Cardiac muscle cell (in vitro differentiated cells and primary cell): ENCODE measurements around the gene PKP4. TPM values are rescaled to one million over a fixed set of nuclear protein-coding genes. Genes with fewer than 3 reads are reported as not detected.
"Not testable (repeated sequence)": the region's sequence is repeated elsewhere in the genome, so short reads cannot be mapped to it uniquely, and the experiment has no call there.

Experiments used
- DNase-seq, 2 donors: peaks; one replicate each; pipeline versions ENCODE4 v3.0.0 to v3.0.0-alpha.2; 2010 to 2017; ENCODE audit warnings: low read depth in 1 of 2, low spot score in 1 of 2
- H3K27ac ChIP-seq: fragments of 200-600 bp; sonication (generic); 2 replicates; pipeline ENCODE4 v1.5.1; 2016
- H3K27me3 ChIP-seq: fragments of 200-600 bp; sonication (generic); 2 replicates; pipeline ENCODE4 v1.6.0; 2016; ENCODE audit warnings: control low read depth
- H3K36me3 ChIP-seq: fragments of 200-600 bp; sonication (generic); 2 replicates; pipeline ENCODE4 v1.5.1; 2016; ENCODE audit warnings: control low read depth
- H3K4me1 ChIP-seq: fragments of 200-600 bp; sonication (generic); 2 replicates; pipeline ENCODE4 v1.8.1; 2017; ENCODE audit warnings: low read depth, mild to moderate bottlenecking, mixed run types
- H3K4me3 ChIP-seq: fragments of 200-600 bp; sonication (generic); 2 replicates; pipeline ENCODE4 v1.5.1; 2016; ENCODE audit warnings: mild to moderate bottlenecking
- H3K9me3 ChIP-seq: fragments of 200-600 bp; sonication (generic); 2 replicates; pipeline ENCODE4 v1.5.1; 2017; ENCODE audit warnings: low read depth, mild to moderate bottlenecking, control low read depth
- CTCF ChIP-seq: IDR thresholded peaks from 2 replicates; pipeline ENCODE4 v1.5.1; 2012; ENCODE audit warnings: low read depth, mild to moderate bottlenecking, low read length
- polyA plus RNA-seq: library from polyadenylated mRNA; unstranded; fragments of >200 nt; fragmentation: Nextera tagmentation; extraction: Ambion mirVana; gene quantifications from 2 replicates; pipeline ENCODE4 v1.2.1, GENCODE V29; 2016
- total RNA-seq: library from RNA; depleted of rRNA; stranded (reverse); fragments of >200 nt; gene quantifications from 2 replicates; pipeline ENCODE4 v1.2.3, GENCODE V29; 2016

PKP4 gene
- total and polyA plus RNA-seq, 2 experiments from 2014 or later, result 7.2 to 73.1 TPM

DNA sequence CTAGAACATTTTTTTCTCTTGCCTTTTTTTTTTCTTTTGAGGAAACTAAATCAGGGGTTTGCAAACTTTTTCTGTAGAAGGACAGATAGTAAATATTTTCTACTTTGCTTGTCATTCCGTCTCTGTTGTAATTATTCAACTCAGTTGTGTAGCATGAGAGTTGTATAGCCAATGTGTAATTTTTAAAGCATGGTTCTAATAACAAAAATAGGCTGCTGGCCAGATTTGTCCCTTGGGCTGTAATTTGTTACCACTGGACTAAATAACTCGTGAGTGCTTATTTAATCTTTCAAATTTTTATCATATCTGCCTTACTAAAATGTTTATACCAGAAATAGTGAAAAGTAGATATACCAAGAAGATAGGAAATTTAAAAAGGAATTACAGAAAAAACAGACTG is 43.2 kb upstream of the PKP4 start:
- Histone ChIP-seq H3K27me3 (no peaks in the 10 kb centered on the region), H3K4me1 (no peaks in the 10 kb centered on the region), H3K27ac (no peak overlapping the region), H3K4me3 (no peak overlapping the region), H3K9me3 (no peaks in the 10 kb centered on the region), H3K36me3 (no peaks in the 10 kb centered on the region)
- no peak for DNase-seq
- no peak for TF ChIP-seq CTCF

DNA sequence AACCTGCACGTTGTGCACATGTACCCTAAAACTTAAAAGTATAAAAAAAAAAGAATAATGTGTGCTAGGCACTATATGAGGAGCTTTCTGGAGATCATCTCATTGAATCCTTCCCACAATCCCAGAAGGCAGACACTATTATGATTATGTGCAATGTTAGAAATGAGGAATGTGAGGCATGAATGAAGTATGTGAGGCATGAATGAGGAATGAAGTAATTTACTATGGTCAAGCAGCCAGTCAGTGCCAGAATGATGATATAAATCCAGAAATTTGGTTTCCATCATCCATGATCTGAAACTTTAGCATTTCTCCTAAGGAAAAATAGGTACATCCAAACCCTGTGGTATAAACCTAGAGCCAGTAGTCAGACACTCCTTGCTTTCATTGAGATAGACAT is 42.2 kb upstream of the PKP4 start:
- H3K4me1 ChIP-seq, result no peaks in the 10 kb centered on the region
- peak in 1 of 2 donors; percentile 21 for DNase-seq
- no peaks in the 10 kb centered on the region for H3K9me3 ChIP-seq
- H3K36me3 ChIP-seq, result no peaks in the 10 kb centered on the region
- TF ChIP-seq CTCF, result no peak
- H3K4me3 ChIP-seq, result no peak overlapping the region
- H3K27me3 ChIP-seq, result no peaks in the 10 kb centered on the region
- H3K27ac ChIP-seq, result no peak overlapping the region

DNA sequence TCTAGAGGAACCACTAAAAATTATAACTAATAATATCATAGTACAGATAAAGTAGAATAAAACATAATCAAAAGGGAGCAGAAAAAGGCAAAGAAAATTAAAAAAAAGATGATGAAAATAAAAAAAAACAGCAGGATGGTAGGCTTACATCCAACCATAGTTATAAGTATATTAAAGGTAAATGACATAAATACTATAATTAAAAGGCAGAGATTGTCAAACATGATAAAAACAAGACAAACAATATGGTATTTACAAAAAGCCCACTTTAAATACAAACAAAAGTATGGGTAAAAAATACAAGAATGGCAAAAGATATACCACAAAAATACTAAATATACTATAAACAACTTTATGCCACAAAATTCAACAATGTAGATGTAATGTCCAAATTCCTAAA is 24.6 kb upstream of the PKP4 start:
- no peak for DNase-seq
- Histone ChIP-seq H3K36me3 (no peaks in the 10 kb centered on the region), H3K4me1 (no peaks in the 10 kb centered on the region), H3K27ac (no peak overlapping the region), H3K27me3 (no peaks in the 10 kb centered on the region), H3K4me3 (no peak overlapping the region), H3K9me3 (no peaks in the 10 kb centered on the region)
- no peak for TF ChIP-seq CTCF

DNA sequence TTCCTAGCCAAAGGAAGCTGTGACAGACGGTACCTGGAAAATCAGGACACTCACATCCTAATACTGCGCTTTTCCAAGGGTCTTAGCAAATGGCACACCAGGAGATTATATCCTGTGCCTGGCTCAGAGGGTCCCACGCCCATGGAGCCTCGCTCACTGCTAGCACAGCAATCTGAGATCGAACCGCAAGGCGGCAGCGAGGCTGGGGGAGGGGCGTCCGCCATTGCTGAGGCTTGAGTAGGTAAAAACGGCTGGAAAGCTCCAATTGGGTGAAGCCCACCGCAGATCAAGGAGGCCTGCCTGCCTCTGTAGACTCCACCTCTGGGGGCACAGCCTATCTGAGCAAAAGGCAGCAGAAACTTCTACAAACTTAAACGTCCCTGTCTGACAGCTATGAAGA is 23.0 kb upstream of the PKP4 start:
- H3K36me3 ChIP-seq, DNase-seq, H3K9me3 ChIP-seq, H3K4me1 ChIP-seq, H3K4me3 ChIP-seq, H3K27me3 ChIP-seq, H3K27ac ChIP-seq: not testable (repeated sequence)

DNA sequence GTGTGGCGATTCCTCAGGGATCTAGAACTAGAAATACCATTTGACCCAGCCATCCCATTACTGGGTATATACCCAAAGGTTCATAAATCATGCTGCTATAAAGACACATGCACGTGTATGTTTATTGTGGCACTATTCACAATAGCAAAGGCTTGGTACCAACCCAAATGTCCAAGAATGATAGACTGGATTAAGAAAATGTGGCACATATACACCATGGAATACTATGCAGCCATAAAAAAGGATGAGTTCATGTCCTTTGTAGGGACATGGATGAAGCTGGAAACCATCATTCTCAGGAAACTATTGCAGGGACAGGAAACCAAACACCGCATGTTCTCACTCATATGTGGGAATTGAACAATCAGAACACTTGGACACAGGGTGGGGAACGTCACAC is 17.7 kb upstream of the PKP4 start:
- H3K27me3 ChIP-seq, H3K27ac ChIP-seq, H3K4me3 ChIP-seq, H3K36me3 ChIP-seq, H3K9me3 ChIP-seq, DNase-seq, H3K4me1 ChIP-seq: not testable (repeated sequence)

GRCh38 chr2:158443606-158444005 is 13.1 kb upstream of the PKP4 start:
- DNase-seq, result no peak
- no peak for TF ChIP-seq CTCF
- Histone ChIP-seq H3K9me3 (no peaks in the 10 kb centered on the region), H3K4me1 (no peaks in the 10 kb centered on the region), H3K4me3 (no peak overlapping the region), H3K27ac (no peak overlapping the region), H3K36me3 (no peaks in the 10 kb centered on the region), H3K27me3 (no peaks in the 10 kb centered on the region)
